Dedifferentiated amniotic fluid mesenchymal stem cell (primary cell): Measurements from ENCODE around the gene HPRT1.

ENCODE experiments used
- DNase-seq: peaks from one replicate; pipeline ENCODE4 v3.0.0-alpha.2; 2016; ENCODE audit errors: extremely low spot score

The HPRT1 gene

DNA sequence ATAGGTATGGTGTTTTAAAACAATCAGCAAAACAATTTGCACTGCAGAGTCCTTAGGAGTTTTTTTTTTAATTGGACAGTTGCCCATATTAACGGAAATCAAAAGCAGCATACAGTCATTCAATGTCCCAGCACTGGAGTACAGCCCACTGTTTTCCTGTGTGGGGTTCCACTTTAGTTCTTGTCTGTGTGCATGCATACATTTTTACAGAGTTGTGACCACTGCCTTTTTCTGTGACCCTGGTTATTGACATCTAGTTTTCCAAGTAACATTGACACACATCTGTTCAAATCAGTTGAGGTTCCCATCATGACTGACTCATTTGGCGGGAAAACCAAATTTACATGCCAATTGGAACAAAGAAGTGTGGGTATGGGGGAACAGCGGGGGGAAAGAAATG lies 83.3 kb downstream of the HPRT1 start:
- DNase-seq: no peak

DNA sequence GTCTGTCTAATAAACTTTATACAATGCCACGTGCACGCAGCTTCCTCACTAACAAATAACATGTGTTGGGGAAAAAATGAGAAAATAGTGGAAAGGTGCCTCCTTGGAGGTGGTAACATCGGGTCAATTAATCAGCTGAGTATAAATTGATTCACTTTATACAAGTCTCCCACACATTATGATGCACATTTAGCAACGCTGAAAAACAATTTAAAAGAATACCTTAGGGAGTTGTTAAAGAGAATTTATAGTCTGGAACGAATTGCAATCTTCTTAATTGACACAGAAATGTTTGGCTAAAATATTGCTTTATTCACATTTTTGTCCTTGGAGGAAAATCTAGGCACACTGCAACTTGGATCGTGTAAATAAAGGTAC lies 84.2 kb downstream of the HPRT1 start:
- no peak for DNase-seq

DNA sequence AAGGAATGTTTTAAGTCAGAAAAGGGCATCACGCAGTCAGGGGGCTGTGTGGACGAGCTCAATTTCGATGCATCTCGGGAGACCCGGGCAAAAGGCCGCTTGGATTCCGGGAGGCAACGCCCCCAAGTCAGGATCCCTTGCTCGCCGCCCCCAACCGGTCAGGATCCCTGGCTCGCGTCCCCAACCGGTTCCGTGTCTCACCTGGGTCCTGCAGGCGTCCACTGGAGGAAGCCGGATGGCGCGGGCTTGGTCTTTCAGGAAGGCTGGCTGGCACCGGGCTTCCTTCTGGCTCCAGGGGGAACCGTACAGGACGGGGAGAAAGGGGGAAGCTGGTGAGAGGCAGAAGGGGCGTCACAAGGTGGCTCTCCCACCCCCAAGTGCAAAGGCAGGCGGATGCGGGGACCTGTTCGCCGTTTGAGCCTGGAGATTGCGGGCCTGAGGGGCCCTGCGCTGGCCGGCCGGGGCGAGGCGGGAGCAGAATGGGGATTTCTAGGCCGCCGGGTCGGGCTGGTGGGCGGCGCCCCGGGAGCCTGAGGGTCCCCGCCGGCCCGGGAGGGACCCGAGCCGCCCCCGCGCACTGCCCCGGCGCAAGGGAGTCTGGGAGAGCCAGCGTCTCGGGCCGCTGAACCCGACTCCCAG lies 84.7 kb downstream of the HPRT1 start:
- no peak for DNase-seq

DNA sequence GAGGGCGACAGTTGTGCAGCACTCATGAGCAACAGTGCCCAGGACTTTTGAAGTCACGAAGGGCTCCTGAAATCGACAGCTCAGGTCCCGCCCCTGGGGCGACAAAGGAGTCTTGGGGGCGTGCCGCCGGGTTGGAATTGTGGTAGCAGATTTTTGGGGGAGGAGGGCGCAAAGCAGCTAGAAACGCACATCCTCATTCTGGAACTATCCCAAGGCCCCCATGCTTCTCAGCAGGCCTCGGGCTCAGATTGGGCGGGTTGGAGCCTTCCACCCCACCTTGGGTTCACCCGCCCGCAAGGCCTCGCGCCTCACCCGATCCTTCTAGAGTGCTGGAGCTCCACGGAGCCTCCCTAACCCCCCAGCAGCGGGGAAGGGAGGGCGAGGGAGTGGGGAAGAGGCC lies 85.5 kb downstream of the HPRT1 start:
- DNase-seq: no peak

DNA sequence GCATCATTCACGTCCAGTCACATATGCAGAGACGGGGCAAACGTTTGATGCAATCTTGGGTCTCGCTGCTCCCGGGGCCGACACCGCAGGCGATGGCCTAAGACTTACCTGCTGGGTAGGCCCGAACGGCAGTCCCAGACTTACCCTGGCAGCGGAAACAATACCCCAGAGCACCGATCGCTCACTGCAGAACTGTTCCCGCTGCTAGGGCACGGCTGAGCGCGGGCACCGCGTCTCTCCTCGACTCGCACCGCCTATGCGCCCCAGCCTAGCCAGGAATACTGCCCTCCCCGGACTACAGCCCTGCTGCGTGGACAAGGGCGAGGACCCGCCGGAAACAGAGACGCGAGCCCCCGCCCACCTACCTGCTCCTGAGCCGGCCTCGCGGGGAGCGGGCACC lies 86.2 kb downstream of the HPRT1 start:
- no peak for DNase-seq

DNA sequence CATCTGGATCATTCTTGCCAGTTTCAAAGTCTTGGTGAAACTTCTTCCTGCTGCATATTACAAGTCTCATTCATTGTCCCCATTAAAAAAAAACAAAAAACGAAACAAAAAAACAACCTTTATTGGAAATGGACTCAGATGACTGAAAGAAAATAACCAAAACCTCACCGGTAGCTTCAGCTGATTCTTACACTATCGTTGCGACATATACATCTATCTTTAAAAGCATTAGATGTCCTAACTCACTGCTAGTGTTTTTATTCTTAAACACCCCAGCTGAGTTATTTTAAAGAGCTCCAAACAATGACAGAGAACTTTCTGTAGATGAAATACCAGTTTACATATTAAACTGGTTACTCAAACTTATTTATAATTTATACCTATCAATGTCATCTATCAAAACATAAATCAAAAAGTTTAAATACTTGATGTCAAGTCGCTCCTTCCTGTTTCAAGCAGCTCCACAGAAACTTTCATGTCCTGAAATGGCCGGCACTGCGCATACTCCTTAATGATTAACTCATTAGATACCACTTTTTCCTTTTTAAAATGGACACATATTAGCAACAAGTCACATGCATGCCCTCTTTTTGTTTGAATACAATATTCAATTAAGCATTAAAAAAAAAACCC lies 87.2 kb downstream of the HPRT1 start:
- DNase-seq: no peak

DNA sequence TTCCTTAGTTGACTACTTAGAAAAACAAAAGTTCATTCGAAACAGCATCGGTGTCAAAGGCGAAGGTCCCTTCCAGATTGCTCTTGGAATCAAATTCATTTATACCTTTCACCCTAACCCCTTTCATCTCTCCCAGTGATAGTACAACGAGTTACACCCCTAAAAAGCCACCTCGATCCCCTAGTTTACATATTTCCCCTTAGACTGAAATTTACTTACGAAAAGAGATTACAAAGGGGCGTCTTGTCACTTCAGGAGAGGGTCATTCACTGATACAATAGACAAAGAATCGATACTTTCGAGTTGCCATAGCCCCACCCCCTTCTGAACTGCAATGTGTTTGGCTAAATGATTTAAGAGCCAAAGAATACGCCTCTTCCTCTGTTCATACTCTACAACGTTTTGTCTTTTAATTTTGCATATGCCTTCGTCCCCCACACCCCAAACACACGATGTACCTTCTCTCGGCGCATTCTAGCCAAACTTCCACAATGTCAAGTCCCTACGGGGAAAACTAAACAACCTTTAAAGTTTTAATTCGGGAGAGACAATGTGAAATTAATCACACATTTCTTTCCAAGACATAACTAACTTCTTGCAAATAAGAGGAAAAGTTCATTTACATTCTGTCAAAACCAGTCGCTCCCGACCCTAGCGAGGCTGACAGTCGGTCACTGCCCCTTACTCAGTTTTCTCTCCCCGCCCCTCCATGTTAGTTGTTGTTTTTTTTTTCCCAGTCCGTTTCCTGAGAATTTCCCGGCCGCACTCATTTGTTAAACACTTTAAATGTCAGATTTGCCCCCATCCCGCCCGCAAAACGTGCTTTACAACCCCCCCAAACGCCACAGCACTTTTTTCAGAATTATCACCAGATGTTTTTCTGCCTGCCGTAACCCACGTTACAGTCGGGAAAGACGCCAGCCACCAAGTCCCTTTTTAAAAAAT lies 88.6 kb downstream of the HPRT1 start:
- DNase-seq: no peak
